Measurements from ENCODE around the gene STAG3.
"Not testable (repeated sequence)": the region's sequence is repeated elsewhere in the genome, so short reads cannot be mapped to it uniquely, and the experiment has no call there.

Gene STAG3

GRCh38 chr7:100177045-100178001 is at the start of gene STAG3, which contains the start of gene GPC2:
Gene STAG3, plus strand, starts transcription at chr7:100177918. Its CDS starts 2,639 bp downstream, at chr7:100180557.
Gene GPC2, minus strand, starts transcription at chr7:100177381. Its CDS starts 182 bp downstream, at chr7:100177199.
- DNase-seq (ENCODE audit: low read depth): peak; percentile 97

- no peak for DNase-seq (ENCODE audit: low read depth)
Observed at GRCh38 chr7:100128637-100128963, 49.1 kb upstream of the STAG3 start.

GRCh38 chr7:100130220-100130607 is 47.5 kb upstream of the STAG3 start:
- DNase-seq (ENCODE audit: low read depth): not testable (repeated sequence)

- DNase-seq (ENCODE audit: low read depth): peak; percentile 66
Observed at GRCh38 chr7:100130608-100131453, 46.9 kb upstream of the STAG3 start.

GRCh38 chr7:100132126-100132525 is 45.6 kb upstream of the STAG3 start:
- DNase-seq (ENCODE audit: low read depth): no peak

GRCh38 chr7:100132697-100133151 is 45.0 kb upstream of the STAG3 start:
- peak; percentile 75 for DNase-seq (ENCODE audit: low read depth)

- DNase-seq (ENCODE audit: low read depth): no peak
Observed at GRCh38 chr7:100137851-100138760, 39.6 kb upstream of the STAG3 start.

- DNase-seq (ENCODE audit: low read depth): no peak
Observed at GRCh38 chr7:100141555-100141949, 36.2 kb upstream of the STAG3 start.

- no peak for DNase-seq (ENCODE audit: low read depth)
Observed at GRCh38 chr7:100142461-100142860, 35.3 kb upstream of the STAG3 start.

GRCh38 chr7:100146350-100146749 is 31.4 kb upstream of the STAG3 start:
- DNase-seq (ENCODE audit: low read depth): peak; percentile 41

- no peak for DNase-seq (ENCODE audit: low read depth)
Observed at GRCh38 chr7:100147278-100147677, 30.4 kb upstream of the STAG3 start.

- DNase-seq (ENCODE audit: low read depth): no peak
Observed at GRCh38 chr7:100148225-100148558, 29.5 kb upstream of the STAG3 start.

- peak; percentile 99 for DNase-seq (ENCODE audit: low read depth)
Observed at GRCh38 chr7:100148559-100149328, 29.0 kb upstream of the STAG3 start, which contains the start of gene LAMTOR4. Gene LAMTOR4, plus strand, starts transcription at chr7:100148918. Its CDS starts 55 bp downstream, at chr7:100148973.

GRCh38 chr7:100152404-100152803 is 25.3 kb upstream of the STAG3 start:
- no peak for DNase-seq (ENCODE audit: low read depth)

- DNase-seq (ENCODE audit: low read depth): no peak
Observed at GRCh38 chr7:100152937-100153666, 24.6 kb upstream of the STAG3 start.

- DNase-seq (ENCODE audit: low read depth): no peak
Observed at GRCh38 chr7:100153708-100154535, 23.8 kb upstream of the STAG3 start.

- DNase-seq (ENCODE audit: low read depth): no peak
Observed at GRCh38 chr7:100154651-100155491, 22.8 kb upstream of the STAG3 start.

Data from EH (cell line).